Activated CD4-positive, alpha-beta T cell treated with anti-CD3 and anti-CD28 coated beads, Interleukin-2, amount 10 ng/mL, durations not matched to agents 7 days and 5 days (primary cell): ENCODE measurements around the gene LIPM. TPM values are rescaled to one million over a fixed set of nuclear protein-coding genes. Genes with fewer than 3 reads are reported as not detected.

Experiments used
- CTCF ChIA-PET: fragments of 350-600 bp; sonication (Branson Sonifier 250); formaldehyde crosslinking; loops from one replicate; lab custom pipeline; 2021; ENCODE audit warnings: antibody characterized with exemption; lab: Charles Lee
- POLR2A ChIA-PET: fragments of 350-600 bp; sonication (Branson Sonifier 250); formaldehyde crosslinking; loops from one replicate; lab custom pipeline; 2021; ENCODE audit warnings: antibody characterized with exemption; lab: Charles Lee
- DNase-seq: peaks from one replicate; pipeline ENCODE4 v3.0.0-alpha.2; 2020
- H3K27ac Mint-ChIP-seq: one replicate; pipeline ENCODE4 v1.8.0; 2021; ENCODE audit warnings: mild to moderate bottlenecking, moderate library complexity, mixed read lengths
- H3K27me3 Mint-ChIP-seq: one replicate; pipeline ENCODE4 v1.8.0; 2021; ENCODE audit warnings: mixed read lengths
- H3K36me3 Mint-ChIP-seq: one replicate; pipeline ENCODE4 v1.8.0; 2021; ENCODE audit warnings: low read depth, mixed read lengths
- H3K4me1 Mint-ChIP-seq: one replicate; pipeline ENCODE4 v1.8.0; 2021; ENCODE audit warnings: mixed read lengths
- H3K4me3 Mint-ChIP-seq: one replicate; pipeline ENCODE4 v1.8.0; 2021; ENCODE audit warnings: mild to moderate bottlenecking, moderate library complexity, mixed read lengths
- H3K9me3 Mint-ChIP-seq: one replicate; pipeline ENCODE4 v1.8.0; 2021; ENCODE audit warnings: mixed read lengths
- total RNA-seq, 2 experiments: library from RNA; stranded (reverse); gene quantifications; one replicate each; pipeline ENCODE4 v1.2.3, GENCODE V29; 2021

The LIPM gene
- total RNA-seq, 2 experiments from 2014 or later, result not detected

GRCh38 chr10:88809621-88810020 lies 7.1 kb downstream of the LIPM start:
- DNase-seq, result no peak
- peaks cover 15% of the 10 kb centered on the region for H3K27me3 Mint-ChIP-seq
- no peaks in the 10 kb centered on the region for H3K9me3 Mint-ChIP-seq
- H3K4me3 Mint-ChIP-seq, result no peak overlapping the region
- no peak overlapping the region for H3K27ac Mint-ChIP-seq
- no peaks in the 10 kb centered on the region for H3K36me3 Mint-ChIP-seq
- POLR2A ChIA-PET, result no interaction called here
- CTCF ChIA-PET, result interaction anchor here (1.0 to 1.3 kb wide), 3 partner anchors 13 to 17 kb away, joined by 3 read pairs; no protein-coding TSS in a partner anchor
- H3K4me1 Mint-ChIP-seq, result peaks cover 11% of the 10 kb centered on the region

DNA sequence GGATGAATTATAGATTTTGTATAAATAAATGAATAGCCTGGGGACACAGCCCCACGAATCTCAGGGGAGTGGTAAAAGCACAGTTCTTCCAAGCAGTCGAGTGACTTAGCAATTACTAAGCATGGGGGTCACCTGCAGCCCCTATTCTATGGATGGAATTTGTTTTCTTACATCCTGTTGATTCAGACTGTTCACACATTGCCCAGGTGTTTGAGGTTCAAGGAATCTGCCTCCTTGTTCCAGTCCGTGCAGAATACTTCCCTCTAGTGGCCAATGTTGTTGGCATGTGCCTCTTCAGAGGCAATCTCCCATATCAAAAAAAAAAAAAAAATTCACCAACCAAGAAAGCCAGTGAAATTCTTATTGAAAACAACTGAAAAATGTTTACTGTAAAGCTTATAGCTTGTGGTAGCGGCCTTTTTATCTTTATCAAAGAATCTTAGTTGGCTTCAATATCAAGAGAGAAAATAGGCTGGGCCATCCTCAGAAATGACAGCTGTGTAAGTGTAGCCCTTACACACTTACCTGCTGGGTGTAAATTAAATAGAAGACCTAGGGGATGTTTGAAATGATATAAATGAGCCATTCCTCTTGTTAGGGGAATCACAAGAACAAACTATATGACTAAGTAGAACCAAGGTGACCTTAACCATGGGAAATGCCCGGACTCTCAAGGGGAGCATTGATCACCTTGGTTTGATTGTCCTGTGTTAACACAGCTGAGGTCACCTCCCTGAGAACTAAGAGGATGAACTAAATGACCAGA lies 7.8 kb downstream of the LIPM start:
- Mint-ChIP-seq H3K4me3 (no peak overlapping the region), H3K27ac (no peak overlapping the region), H3K9me3 (no peaks in the 10 kb centered on the region), H3K4me1 (peaks cover 17% of the 10 kb centered on the region), H3K36me3 (no peaks in the 10 kb centered on the region), H3K27me3 (peaks cover 12% of the 10 kb centered on the region)
- POLR2A ChIA-PET, result no interaction called here
- CTCF ChIA-PET, result interaction anchor here (0.6 to 1.3 kb wide), 9 partner anchors 13 to 294 kb away, joined by 3 to 7 read pairs (median 3); no protein-coding TSS in a partner anchor
- DNase-seq, result peak; percentile 51

- CTCF ChIA-PET, result interaction anchor here (0.7 kb wide), 1 partner anchor 85 kb away, joined by 3 read pairs; no protein-coding TSS in a partner anchor
- Mint-ChIP-seq H3K27ac (no peak overlapping the region), H3K4me1 (peaks cover 31% of the 10 kb centered on the region), H3K27me3 (peaks cover 7% of the 10 kb centered on the region), H3K4me3 (no peak overlapping the region), H3K36me3 (peaks cover 1% of the 10 kb centered on the region), H3K9me3 (no peaks in the 10 kb centered on the region)
- DNase-seq, result no peak
- POLR2A ChIA-PET, result no interaction called here
These were observed 10.7 kb downstream of the LIPM start for GRCh38 chr10:88813200-88813599.

DNA sequence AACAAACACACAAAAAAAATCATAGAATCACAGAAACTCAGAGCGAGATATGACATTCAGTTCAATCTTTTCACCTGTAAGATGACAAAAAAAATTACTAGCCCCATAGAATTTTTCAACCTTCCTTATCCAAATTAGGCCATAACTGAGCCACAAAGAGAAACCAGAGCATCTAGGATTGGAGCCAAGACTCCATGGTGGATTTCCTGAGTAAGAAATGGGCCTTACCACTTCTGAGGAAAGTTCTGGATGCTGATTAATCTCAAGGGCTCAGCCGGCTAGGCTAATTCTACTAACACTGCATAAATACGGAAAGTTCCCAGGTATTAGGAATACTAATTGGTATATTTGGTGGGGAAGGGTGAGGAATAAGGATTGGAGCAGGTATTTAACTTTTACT lies 16.8 kb downstream of the LIPM start:
- Mint-ChIP-seq H3K27me3 (no peaks in the 10 kb centered on the region), H3K9me3 (peaks cover 9% of the 10 kb centered on the region), H3K4me3 (no peak overlapping the region), H3K36me3 (peaks cover 9% of the 10 kb centered on the region), H3K4me1 (peaks cover 41% of the 10 kb centered on the region), H3K27ac (no peak overlapping the region)
- ChIA-PET CTCF (no interaction called here), POLR2A (no interaction called here)
- DNase-seq, result no peak

DNA sequence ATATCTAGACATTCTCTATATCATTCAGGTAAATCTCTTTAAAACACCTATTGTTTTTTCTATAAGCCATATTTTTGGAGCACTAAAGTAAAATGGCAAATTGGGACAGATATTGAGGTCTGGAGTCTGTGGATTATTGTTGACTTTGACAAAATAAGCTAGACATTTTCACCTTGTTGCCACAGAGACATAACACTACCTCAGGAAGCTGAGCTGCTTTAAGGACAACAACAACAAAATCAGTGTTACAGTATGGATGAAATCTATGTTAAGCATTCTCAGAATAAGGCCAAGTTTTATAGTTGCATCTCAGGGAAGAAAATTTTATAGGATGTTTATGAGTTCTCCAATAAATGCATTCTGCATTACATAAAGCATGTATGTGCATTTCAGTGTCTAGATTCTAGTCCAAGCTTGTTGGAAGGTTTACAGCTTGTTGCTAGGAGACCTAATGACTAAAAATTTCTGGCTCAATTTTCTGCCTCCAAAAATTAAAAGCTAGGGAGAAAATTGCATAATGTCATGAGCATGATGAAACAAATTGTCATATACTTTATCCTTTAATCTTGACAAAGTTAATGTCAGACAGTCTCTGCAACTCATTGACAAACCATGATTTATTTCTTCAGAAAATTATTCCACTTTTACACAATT lies 18.3 kb downstream of the LIPM start:
- peaks cover 45% of the 10 kb centered on the region for H3K4me1 Mint-ChIP-seq
- POLR2A ChIA-PET, result no interaction called here

DNA sequence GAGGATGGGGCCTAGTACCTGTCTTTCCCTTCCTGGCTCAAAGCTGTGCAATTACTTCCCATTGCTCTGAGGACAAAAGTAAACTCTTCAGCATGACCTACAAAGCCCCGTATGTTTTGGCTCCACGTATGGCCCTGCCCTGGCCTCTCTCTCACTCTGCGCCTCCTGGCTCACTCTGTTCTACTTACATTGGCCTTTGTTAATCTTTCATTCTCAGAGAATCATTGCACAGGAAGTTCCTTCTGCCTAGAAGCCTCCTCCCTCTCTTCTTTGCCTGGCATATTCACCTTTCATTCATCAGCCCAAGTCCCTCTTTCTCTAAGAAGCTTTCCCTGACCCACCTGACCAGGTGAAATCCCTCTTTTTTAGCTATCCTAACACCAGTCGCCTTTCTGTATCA lies 23.9 kb downstream of the LIPM start:
- Mint-ChIP-seq H3K9me3 (peaks cover 23% of the 10 kb centered on the region), H3K27me3 (no peaks in the 10 kb centered on the region), H3K27ac (peak overlapping the region; percentile 94), H3K4me3 (no peak overlapping the region), H3K36me3 (peaks cover 28% of the 10 kb centered on the region), H3K4me1 (peaks cover 74% of the 10 kb centered on the region)
- POLR2A ChIA-PET, result no interaction called here
- CTCF ChIA-PET, result interaction anchor here (1.0 to 2.3 kb wide), 5 partner anchors 10 to 108 kb away, joined by 3 to 15 read pairs (median 3); no protein-coding TSS in a partner anchor
- DNase-seq, result no peak

More for the DNA sequence above, 18.3 kb downstream of the LIPM start:
- H3K27me3 Mint-ChIP-seq, result no peaks in the 10 kb centered on the region
- H3K9me3 Mint-ChIP-seq, result peaks cover 9% of the 10 kb centered on the region
- H3K36me3 Mint-ChIP-seq, result peaks cover 11% of the 10 kb centered on the region
- no peak for DNase-seq
- no peak overlapping the region for H3K27ac Mint-ChIP-seq
- CTCF ChIA-PET, result interaction anchor here (0.6 to 3.9 kb wide), 3 partner anchors 10 to 172 kb away, joined by 3 to 17 read pairs (median 4); no protein-coding TSS in a partner anchor
- H3K4me3 Mint-ChIP-seq, result no peak overlapping the region

DNA sequence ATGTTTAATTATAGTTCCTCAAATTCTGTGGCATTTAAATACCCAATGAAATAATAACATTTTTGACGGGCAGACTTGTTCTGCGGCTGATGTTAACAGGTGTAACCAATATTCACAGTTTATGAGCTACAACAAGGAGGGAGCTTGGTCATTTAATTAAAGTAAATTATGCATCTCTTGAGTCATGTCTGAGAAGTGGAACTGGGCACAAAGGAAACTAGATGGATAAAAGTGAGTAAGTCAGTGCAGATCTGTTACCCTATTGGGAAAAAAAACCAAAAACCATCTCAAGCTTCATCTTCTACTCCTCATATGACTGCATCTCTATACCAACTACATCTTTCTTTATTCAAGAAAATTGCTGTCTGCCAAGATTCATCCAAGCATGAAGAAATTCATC lies 25.1 kb downstream of the LIPM start:
- Mint-ChIP-seq H3K4me1 (peaks cover 79% of the 10 kb centered on the region), H3K27ac (no peak overlapping the region), H3K4me3 (no peak overlapping the region), H3K27me3 (no peaks in the 10 kb centered on the region), H3K36me3 (peaks cover 27% of the 10 kb centered on the region), H3K9me3 (peaks cover 28% of the 10 kb centered on the region)
- no peak for DNase-seq
- CTCF ChIA-PET, result interaction anchor here (1.1 to 2.3 kb wide), 8 partner anchors 9 to 202 kb away, joined by 3 to 15 read pairs (median 3); no protein-coding TSS in a partner anchor
- POLR2A ChIA-PET, result no interaction called here

GRCh38 chr10:88828310-88828709 lies 25.8 kb downstream of the LIPM start:
- ChIA-PET CTCF (interaction anchor here (0.7 to 2.3 kb wide), 6 partner anchors 8 to 201 kb away, joined by 3 to 15 read pairs (median 3); no protein-coding TSS in a partner anchor), POLR2A (no interaction called here)
- H3K27ac Mint-ChIP-seq, result no peak overlapping the region
- peaks cover 81% of the 10 kb centered on the region for H3K4me1 Mint-ChIP-seq
- no peak for DNase-seq
- H3K36me3 Mint-ChIP-seq, result peaks cover 24% of the 10 kb centered on the region
- peaks cover 24% of the 10 kb centered on the region for H3K9me3 Mint-ChIP-seq
- H3K4me3 Mint-ChIP-seq, result no peak overlapping the region
- H3K27me3 Mint-ChIP-seq, result no peaks in the 10 kb centered on the region

- DNase-seq, result no peak
- Mint-ChIP-seq H3K4me3 (no peak overlapping the region), H3K27ac (no peak overlapping the region), H3K36me3 (peaks cover 22% of the 10 kb centered on the region), H3K9me3 (peaks cover 18% of the 10 kb centered on the region), H3K27me3 (no peaks in the 10 kb centered on the region), H3K4me1 (peaks cover 69% of the 10 kb centered on the region)
- CTCF ChIA-PET, result interaction anchor here (1.2 to 2.6 kb wide), 3 partner anchors 10 to 104 kb away, joined by 3 to 11 read pairs (median 4); no protein-coding TSS in a partner anchor
- POLR2A ChIA-PET, result no interaction called here
These were observed 28.2 kb downstream of the LIPM start for GRCh38 chr10:88830643-88831268.

- CTCF ChIA-PET, result interaction anchor here (0.6 to 2.6 kb wide), 4 partner anchors 83 to 159 kb away, joined by 3 to 11 read pairs (median 3); partner anchors contain the start of gene FAS
- Mint-ChIP-seq H3K27me3 (no peaks in the 10 kb centered on the region), H3K36me3 (peaks cover 15% of the 10 kb centered on the region), H3K4me3 (no peak overlapping the region), H3K4me1 (peaks cover 60% of the 10 kb centered on the region), H3K27ac (peak overlapping the region; percentile 7), H3K9me3 (peaks cover 12% of the 10 kb centered on the region)
- POLR2A ChIA-PET, result no interaction called here
- peak; percentile 62 for DNase-seq
These were observed 29.2 kb downstream of the LIPM start for GRCh38 chr10:88831709-88832108.

DNA sequence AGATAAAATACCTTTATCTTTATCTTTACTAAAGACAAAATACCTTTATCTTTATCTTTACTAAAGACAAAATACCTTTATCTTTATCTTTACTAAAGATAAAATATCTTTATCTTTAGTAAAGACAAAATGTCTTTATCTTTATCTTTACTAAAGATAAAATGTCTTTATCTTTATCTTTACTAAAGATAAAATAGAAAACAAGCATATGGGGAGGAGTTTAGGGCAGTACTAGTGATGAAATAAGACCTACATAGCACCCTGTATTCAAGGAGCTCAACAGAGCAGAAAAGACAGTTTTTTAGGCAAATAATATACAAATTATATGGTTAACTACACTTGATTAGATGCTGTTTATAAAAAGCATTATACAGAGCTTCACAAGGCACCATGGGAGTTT lies 29.8 kb downstream of the LIPM start:
- H3K27ac Mint-ChIP-seq, result no peak overlapping the region
- peaks cover 10% of the 10 kb centered on the region for H3K9me3 Mint-ChIP-seq
- CTCF ChIA-PET, result interaction anchor here (0.6 to 2.6 kb wide), 4 partner anchors 84 to 158 kb away, joined by 3 to 11 read pairs (median 3); partner anchors contain the start of gene FAS
- H3K4me1 Mint-ChIP-seq, result peaks cover 54% of the 10 kb centered on the region
- H3K4me3 Mint-ChIP-seq, result no peak overlapping the region
- H3K36me3 Mint-ChIP-seq, result peaks cover 12% of the 10 kb centered on the region
- POLR2A ChIA-PET, result no interaction called here
- no peak for DNase-seq
- H3K27me3 Mint-ChIP-seq, result no peaks in the 10 kb centered on the region

GRCh38 chr10:88833156-88833555 lies 30.6 kb downstream of the LIPM start:
- H3K36me3 Mint-ChIP-seq, result peaks cover 7% of the 10 kb centered on the region
- no peaks in the 10 kb centered on the region for H3K27me3 Mint-ChIP-seq
- no peak for DNase-seq
- POLR2A ChIA-PET, result no interaction called here
- H3K4me1 Mint-ChIP-seq, result peaks cover 49% of the 10 kb centered on the region
- no peak overlapping the region for H3K4me3 Mint-ChIP-seq
- peak overlapping the region; percentile 72 for H3K27ac Mint-ChIP-seq
- CTCF ChIA-PET, result no interaction called here
- H3K9me3 Mint-ChIP-seq, result peaks cover 7% of the 10 kb centered on the region
